Spleen (tissue), 7 donors: ENCODE results near the gene IBA57.

Source experiments
- POLR2A ChIP-seq, 3 donors: fragments of 450-650 bp; IDR thresholded peaks; one replicate each; pipeline ENCODE4 v1.5.1; 2017; ENCODE audit warnings: antibody characterized with exemption in 3 of 3, mild to moderate bottlenecking in 1 of 3
- POLR2AphosphoS5 ChIP-seq, 3 donors: sonication (generic); formaldehyde crosslinking; IDR thresholded peaks; one replicate each; pipeline ENCODE4 v1.5.1; 2017; ENCODE audit warnings: antibody characterized with exemption in 3 of 3
- TF ChIP-seq, protein P1 (sequence below), 11 experiments: fragments of 200-600 bp in 7 of 11; fragments of 450-650 bp in 4 of 11; sonication (generic) in 4 of 11; IDR thresholded peaks in 8 of 11; conservative IDR thresholded peaks in 3 of 11; 1 replicate in 7 of 11; 2 replicates in 4 of 11; pipeline versions ENCODE4 v1.4.0 to v1.8.0; 2016 to 2021; ENCODE audit warnings: antibody characterized with exemption in 11 of 11, inconsistent platforms in 4 of 11, mild to moderate bottlenecking in 1 of 11
- donor health status: DM: no; HTN: no; CAD: no; lungs with moderate emphysema.
- donor health status: DM: no; HTN: no; CAD: no.
- donor health status: DM: no; HTN: no; CAD: no.

DNA sequence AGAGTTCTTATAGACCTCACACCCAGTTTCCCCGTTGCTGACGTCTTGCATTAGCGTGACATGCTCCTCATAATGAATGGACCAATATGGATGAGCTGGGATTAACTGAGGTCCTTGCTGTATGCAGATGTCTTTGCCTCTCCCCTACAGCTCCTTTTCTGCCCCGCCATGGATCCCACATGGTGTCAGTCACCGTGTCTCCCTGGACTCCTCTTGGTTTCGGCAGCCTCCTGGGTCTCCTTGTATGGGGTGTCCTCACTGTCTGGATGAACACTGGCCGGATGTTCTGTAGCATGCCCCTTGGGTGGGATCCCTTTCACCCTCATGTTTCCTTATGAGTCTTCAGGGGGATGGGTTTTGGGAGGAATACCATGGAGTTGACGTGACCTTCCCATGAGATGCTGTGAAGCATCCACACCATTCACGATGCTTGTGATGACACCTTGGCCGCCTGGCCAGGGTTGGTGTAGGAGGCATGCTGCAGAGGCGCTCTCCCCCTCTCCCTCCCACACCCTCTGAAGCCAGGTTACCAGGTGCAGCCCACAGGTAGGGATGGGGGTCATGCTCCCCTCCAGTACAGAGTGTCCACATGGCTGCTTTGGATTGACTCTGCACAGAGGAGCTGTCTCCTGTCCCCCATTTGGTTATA lies 11.5 kb upstream of the IBA57 start:
- TF ChIP-seq POLR2A (IDR thresholded peaks at IDR 0.05) (no peak), POLR2AphosphoS5 (IDR thresholded peaks at IDR 0.05) (no peak)
- TF ChIP-seq, protein P1, sequence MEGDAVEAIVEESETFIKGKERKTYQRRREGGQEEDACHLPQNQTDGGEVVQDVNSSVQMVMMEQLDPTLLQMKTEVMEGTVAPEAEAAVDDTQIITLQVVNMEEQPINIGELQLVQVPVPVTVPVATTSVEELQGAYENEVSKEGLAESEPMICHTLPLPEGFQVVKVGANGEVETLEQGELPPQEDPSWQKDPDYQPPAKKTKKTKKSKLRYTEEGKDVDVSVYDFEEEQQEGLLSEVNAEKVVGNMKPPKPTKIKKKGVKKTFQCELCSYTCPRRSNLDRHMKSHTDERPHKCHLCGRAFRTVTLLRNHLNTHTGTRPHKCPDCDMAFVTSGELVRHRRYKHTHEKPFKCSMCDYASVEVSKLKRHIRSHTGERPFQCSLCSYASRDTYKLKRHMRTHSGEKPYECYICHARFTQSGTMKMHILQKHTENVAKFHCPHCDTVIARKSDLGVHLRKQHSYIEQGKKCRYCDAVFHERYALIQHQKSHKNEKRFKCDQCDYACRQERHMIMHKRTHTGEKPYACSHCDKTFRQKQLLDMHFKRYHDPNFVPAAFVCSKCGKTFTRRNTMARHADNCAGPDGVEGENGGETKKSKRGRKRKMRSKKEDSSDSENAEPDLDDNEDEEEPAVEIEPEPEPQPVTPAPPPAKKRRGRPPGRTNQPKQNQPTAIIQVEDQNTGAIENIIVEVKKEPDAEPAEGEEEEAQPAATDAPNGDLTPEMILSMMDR (IDR thresholded peaks at IDR 0.05 in 8 of 11, conservative IDR thresholded peaks at IDR 0.05 in 3 of 11): no peak
